ENCODE data around the gene RYR2. TPM values are rescaled to one million over a fixed set of nuclear protein-coding genes. Genes with fewer than 3 reads are reported as not detected.

The RYR2 gene
- total RNA-seq, 2 donors from 2014 or later = 0.15 to 0.26 TPM

Other genes starting within 250 kb of the RYR2 start
- 10 to 100 TPM; 52.3 to 94.6 TPM for gene MTR, start 246.9 kb upstream of the RYR2 start, total RNA-seq
- gene MT1HL1, start 37.7 kb upstream of the RYR2 start, total RNA-seq = not detected